SU-DHL-6 (cell line): ENCODE results near the gene PXMP4.

ENCODE experiments used
- H2AFZ ChIP-seq: fragments of 200-600 bp; sonication (generic); 2 replicates; pipeline ENCODE4 v1.6.1; 2014; ENCODE audit warnings: low read depth, mild to moderate bottlenecking, moderate library complexity, mixed read lengths, antibody characterized with exemption, low read length; ENCODE audit not compliant: severe bottlenecking
- H3F3A ChIP-seq: fragments of 200-600 bp; shearing (Covaris generic); 2 replicates; pipeline ENCODE4 v1.6.0; 2016; ENCODE audit warnings: antibody characterized with exemption, mild to moderate bottlenecking; ENCODE audit not compliant: insufficient read depth
- H3K27ac ChIP-seq: fragments of 200-600 bp; sonication (generic); 2 replicates; pipeline ENCODE4 v1.5.1; 2016; ENCODE audit warnings: low read depth, mild to moderate bottlenecking, low read length, moderate library complexity, mixed read lengths
- H3K27me3 ChIP-seq: fragments of 200-600 bp; sonication (generic), shearing (Covaris generic); 2 replicates; pipeline ENCODE4 v1.6.0; 2014; ENCODE audit warnings: mild to moderate bottlenecking, low read length
- H3K36me3 ChIP-seq: fragments of 200-600 bp; sonication (generic); 2 replicates; pipeline ENCODE4 v1.6.1; 2014; ENCODE audit warnings: mild to moderate bottlenecking, low read length, mixed read lengths
- H3K4me2 ChIP-seq: fragments of 300-600, 200-600 bp; shearing (Covaris generic), sonication (generic); 2 replicates; pipeline ENCODE4 v1.6.0; 2014; ENCODE audit warnings: low read length, low read depth, mild to moderate bottlenecking; ENCODE audit not compliant: poor library complexity, severe bottlenecking
- H3K4me3 ChIP-seq: fragments of 200-600 bp; sonication (generic); 2 replicates; pipeline ENCODE4 v1.5.1; 2014; ENCODE audit warnings: antibody characterized with exemption, low read length, mild to moderate bottlenecking, mixed read lengths; ENCODE audit not compliant: insufficient read depth, poor library complexity, severe bottlenecking
- H3K79me2 ChIP-seq: fragments of 200-600 bp; sonication (generic); 2 replicates; pipeline ENCODE4 v1.6.1; 2014; ENCODE audit warnings: mild to moderate bottlenecking, low read length, moderate library complexity; ENCODE audit not compliant: insufficient read depth
- H3K9ac ChIP-seq: fragments of 200-600 bp; sonication (generic); 2 replicates; pipeline ENCODE4 v1.7.0; 2014; ENCODE audit warnings: mild to moderate bottlenecking, low read length
- H3K9me2 ChIP-seq: fragments of 200-600 bp; sonication (generic); replicated peaks from 2 replicates; pipeline ENCODE4 v1.6.1; 2014; ENCODE audit warnings: low read length; ENCODE audit not compliant: insufficient read depth
- H3K9me3 ChIP-seq: fragments of 200-600 bp; sonication (generic); 2 replicates; pipeline ENCODE4 v1.6.1; 2014; ENCODE audit warnings: low read length, mixed read lengths; ENCODE audit not compliant: insufficient read depth
- H4K20me1 ChIP-seq: fragments of 200-600 bp; sonication (generic); 2 replicates; pipeline ENCODE4 v1.6.1; 2014; ENCODE audit warnings: low read depth, mild to moderate bottlenecking, antibody characterized with exemption, low read length, moderate library complexity, mixed read lengths
- CTCF ChIP-seq: fragments of 200-600 bp; sonication (generic); IDR thresholded peaks from one replicate; pipeline ENCODE4 v1.5.1; 2017; ENCODE audit warnings: antibody characterized with exemption, mild to moderate bottlenecking, low read length, moderate library complexity; ENCODE audit not compliant: insufficient read depth, poor library complexity, severe bottlenecking
- EZH2phosphoT487 ChIP-seq: fragments of 200-600 bp; sonication (generic), shearing (Covaris generic); conservative IDR thresholded peaks from 2 replicates; pipeline ENCODE4 v1.6.1; 2018; ENCODE audit warnings: mild to moderate bottlenecking, antibody characterized with exemption, low read length, moderate library complexity, mixed read lengths

PXMP4 gene

GRCh38 chr20:33656783-33657703, 63.1 kb downstream of the PXMP4 start:
- Histone ChIP-seq H3K9me2 (no peaks in the 10 kb centered on the region), H3K27ac (no peak overlapping the region), H3K9me3 (no peaks in the 10 kb centered on the region), H3K4me2 (no peak overlapping the region), H3F3A (no peaks in the 10 kb centered on the region), H3K36me3 (no peaks in the 10 kb centered on the region), H4K20me1 (no peaks in the 10 kb centered on the region), H2AFZ (no peak overlapping the region), H3K4me3 (no peak overlapping the region), H3K9ac (no peak overlapping the region), H3K27me3 (no peaks in the 10 kb centered on the region), H3K79me2 (no peaks in the 10 kb centered on the region)
- TF ChIP-seq EZH2phosphoT487 (no peak), CTCF (no peak)

- H3K27me3 ChIP-seq = no peaks in the 10 kb centered on the region
- no peak overlapping the region for H3K9ac ChIP-seq
- H3K4me2 ChIP-seq = no peak overlapping the region
- no peaks in the 10 kb centered on the region for H3K9me3 ChIP-seq
- H3K9me2 ChIP-seq = no peaks in the 10 kb centered on the region
- no peaks in the 10 kb centered on the region for H4K20me1 ChIP-seq
- no peaks in the 10 kb centered on the region for H3F3A ChIP-seq
- no peak overlapping the region for H3K4me3 ChIP-seq
- H2AFZ ChIP-seq = no peak overlapping the region
- no peaks in the 10 kb centered on the region for H3K79me2 ChIP-seq
- H3K27ac ChIP-seq = no peak overlapping the region
- TF ChIP-seq EZH2phosphoT487 (no peak), CTCF (no peak)
- no peaks in the 10 kb centered on the region for H3K36me3 ChIP-seq
Observed at GRCh38 chr20:33656010-33656782, 63.9 kb downstream of the PXMP4 start.

- H3K27ac ChIP-seq = no peak overlapping the region
- TF ChIP-seq EZH2phosphoT487 = no peak
- TF ChIP-seq CTCF = no peak
- H2AFZ ChIP-seq = no peak overlapping the region
- no peak overlapping the region for H3K9ac ChIP-seq
- H3K4me3 ChIP-seq = no peak overlapping the region
- no peaks in the 10 kb centered on the region for H3K9me3 ChIP-seq
- no peaks in the 10 kb centered on the region for H3K36me3 ChIP-seq
- H4K20me1 ChIP-seq = no peaks in the 10 kb centered on the region
- no peaks in the 10 kb centered on the region for H3K27me3 ChIP-seq
- no peak overlapping the region for H3K4me2 ChIP-seq
- H3K79me2 ChIP-seq = no peaks in the 10 kb centered on the region
- H3K9me2 ChIP-seq = no peaks in the 10 kb centered on the region
- H3F3A ChIP-seq = no peaks in the 10 kb centered on the region
Observed at GRCh38 chr20:33655164-33655563, 64.9 kb downstream of the PXMP4 start.
